IMR-90 (cell line): ENCODE results near the gene SLIT3. TPM values are rescaled to one million over a fixed set of nuclear protein-coding genes. Genes with fewer than 3 reads are reported as not detected.

Experiments used
- ATAC-seq: fragments of 200-7000 bp; cut with Tn5 transposase; 2 replicates; pipeline ENCODE4 v1.9.1; 2020; ENCODE audit warnings: low read depth, mild to moderate bottlenecking, moderate library complexity
- BruUV-seq: library from RNA; stranded (reverse); fragments of 400-500 nt; replicated peaks from 2 replicates; lab custom pipeline; 2021; lab: Mats Ljungman, UMichigan
- CTCF ChIA-PET: fragments of 300-600 bp; formaldehyde crosslinking; extraction: SDS; loops from one replicate; lab custom pipeline; 2021; ENCODE audit warnings: antibody characterized with exemption; lab: Yijun Ruan, JAX
- POLR2A ChIA-PET: fragments of 300-600 bp; sonication (Branson Sonifier 250); formaldehyde crosslinking; loops from one replicate; lab custom pipeline; 2022; ENCODE audit warnings: antibody characterized with exemption; ENCODE audit not compliant: unreplicated experiment; lab: Charles Lee
- DNase-seq: peaks from one replicate; pipeline ENCODE4 v3.0.0; 2013
- H2AFZ ChIP-seq: replicated peaks from 2 replicates; pipeline ENCODE3; 2013; ENCODE audit warnings: low read length, mild to moderate bottlenecking; ENCODE audit not compliant: poor library complexity
- H2AK5ac ChIP-seq: 2 replicates; pipeline ENCODE4 v1.6.1; 2013; ENCODE audit warnings: low read depth, low read length, inconsistent platforms
- H2AK9ac ChIP-seq: replicated peaks from 2 replicates; pipeline ENCODE3; 2013; ENCODE audit warnings: mild to moderate bottlenecking, low read depth, low read length, moderate library complexity; ENCODE audit not compliant: poor library complexity
- H2BK120ac ChIP-seq: 2 replicates; pipeline ENCODE4 v1.6.1; 2013; ENCODE audit warnings: low read depth, low read length, inconsistent platforms
- H2BK15ac ChIP-seq: 3 replicates; pipeline ENCODE4 v1.6.1; 2013; ENCODE audit warnings: low read depth, low read length, inconsistent platforms
- H2BK20ac ChIP-seq: 2 replicates; pipeline ENCODE4 v1.6.1; 2013; ENCODE audit warnings: low read depth, mild to moderate bottlenecking, inconsistent platforms, low read length, moderate library complexity
- H2BK5ac ChIP-seq: 2 replicates; pipeline ENCODE4 v1.6.1; 2013; ENCODE audit warnings: mild to moderate bottlenecking, low read depth, low read length, inconsistent platforms; ENCODE audit not compliant: poor library complexity, severe bottlenecking
- H3K14ac ChIP-seq: replicated peaks from 2 replicates; pipeline ENCODE4 v1.6.1; 2013; ENCODE audit warnings: low read depth, low read length, inconsistent platforms
- H3K18ac ChIP-seq: 2 replicates; pipeline ENCODE4 v1.6.1; 2013; ENCODE audit warnings: low read depth, low read length, control low read depth
- H3K23ac ChIP-seq: 2 replicates; pipeline ENCODE4 v1.6.1; 2013; ENCODE audit warnings: low read depth, low read length, inconsistent platforms
- H3K27ac ChIP-seq: 2 replicates; pipeline ENCODE4 v1.5.1; 2013; ENCODE audit warnings: mild to moderate bottlenecking, control low read depth, low read length; ENCODE audit not compliant: insufficient read depth
- H3K27me3 ChIP-seq: 2 replicates; pipeline ENCODE4 v1.6.1; 2013; ENCODE audit warnings: low read length; ENCODE audit not compliant: control insufficient read depth, insufficient read depth
- H3K36me3 ChIP-seq: 2 replicates; pipeline ENCODE4 v1.6.1; 2013; ENCODE audit warnings: low read length, mixed read lengths; ENCODE audit not compliant: control insufficient read depth, insufficient read depth
- H3K4ac ChIP-seq: 2 replicates; pipeline ENCODE4 v1.6.1; 2013; ENCODE audit warnings: low read depth, low read length, inconsistent platforms
- H3K4me1 ChIP-seq: 2 replicates; pipeline ENCODE4 v1.6.1; 2013; ENCODE audit warnings: low read length, mixed read lengths; ENCODE audit not compliant: control insufficient read depth, insufficient read depth
- H3K4me2 ChIP-seq: 2 replicates; pipeline ENCODE4 v1.6.1; 2013; ENCODE audit warnings: low read depth, mild to moderate bottlenecking, control low read depth, low read length, moderate library complexity
- H3K4me3 ChIP-seq: 2 replicates; pipeline ENCODE4 v1.5.1; 2013; ENCODE audit warnings: low read depth, mild to moderate bottlenecking, control low read depth, low read length, moderate library complexity; ENCODE audit not compliant: insufficient read depth
- H3K56ac ChIP-seq: 2 replicates; pipeline ENCODE4 v1.6.1; 2013; ENCODE audit warnings: low read length, inconsistent platforms; ENCODE audit not compliant: insufficient read depth; ENCODE audit errors: extremely low read depth
- H3K79me1 ChIP-seq, 2 experiments: 2 replicates each; pipeline ENCODE4 v1.6.1; 2013; ENCODE audit warnings: low read length in 2 of 2, inconsistent platforms in 1 of 2, low read depth in 1 of 2
- H3K9ac ChIP-seq: 2 replicates; pipeline ENCODE4 v1.6.1; 2013; ENCODE audit warnings: low read depth, low read length, control low read depth
- H3K9me1 ChIP-seq: 2 replicates; pipeline ENCODE4 v1.6.1; 2013; ENCODE audit warnings: low read length, inconsistent platforms; ENCODE audit not compliant: insufficient read depth
- H3K9me3 ChIP-seq: 2 replicates; pipeline ENCODE4 v1.6.1; 2013; ENCODE audit warnings: low read length; ENCODE audit not compliant: control insufficient read depth, insufficient read depth
- H4K20me1 ChIP-seq: 2 replicates; pipeline ENCODE4 v1.6.1; 2013; ENCODE audit warnings: low read length, inconsistent platforms; ENCODE audit not compliant: insufficient read depth
- H4K5ac ChIP-seq: 2 replicates; pipeline ENCODE4 v1.6.1; 2013; ENCODE audit warnings: mild to moderate bottlenecking, low read depth, low read length, control low read depth
- H4K8ac ChIP-seq, 2 experiments: 2 replicates each; pipeline ENCODE4 v1.6.1; 2013; ENCODE audit warnings: low read depth in 2 of 2, low read length in 2 of 2, control low read depth in 1 of 2, inconsistent platforms in 1 of 2
- H4K91ac ChIP-seq: 2 replicates; pipeline ENCODE4 v1.6.1; 2013; ENCODE audit warnings: low read depth, low read length, inconsistent platforms; ENCODE audit not compliant: insufficient read depth
- BHLHE40 ChIP-seq: fragments of 150-350 bp; IDR thresholded peaks from 2 replicates; pipeline ENCODE4 v1.6.1; 2016; ENCODE audit warnings: mild to moderate bottlenecking, low read depth, low read length
- CEBPB ChIP-seq: IDR thresholded peaks from 2 replicates; pipeline ENCODE4 v1.6.1; 2012; ENCODE audit warnings: low read depth, low read length, improper control_type of control experiment
- CHD1 ChIP-seq: IDR thresholded peaks from 2 replicates; pipeline ENCODE4 v1.6.1; 2012; ENCODE audit warnings: low read depth, low read length, improper control_type of control experiment
- CTCF ChIP-seq: conservative IDR thresholded peaks from 2 replicates; pipeline ENCODE4 v1.5.1; 2012; ENCODE audit warnings: mild to moderate bottlenecking, low read depth, low read length, improper control_type of control experiment
- FOS ChIP-seq: fragments of 150-350 bp; IDR thresholded peaks from 2 replicates; pipeline ENCODE4 v1.6.1; 2016; ENCODE audit warnings: low read depth, low read length
- MAFK ChIP-seq: IDR thresholded peaks from 2 replicates; pipeline ENCODE4 v1.6.1; 2012; ENCODE audit warnings: low read depth, low read length, improper control_type of control experiment
- MAZ ChIP-seq: IDR thresholded peaks from 2 replicates; pipeline ENCODE4 v1.6.1; 2012; ENCODE audit warnings: low read depth, mild to moderate bottlenecking, low read length, improper control_type of control experiment, moderate library complexity, borderline replicate concordance
- MXI1 ChIP-seq: IDR thresholded peaks from 2 replicates; pipeline ENCODE4 v1.6.1; 2012; ENCODE audit warnings: low read depth, mild to moderate bottlenecking, low read length, moderate library complexity, borderline replicate concordance
- NFE2L2 ChIP-seq: fragments of 150-350 bp; IDR thresholded peaks from 2 replicates; pipeline ENCODE4 v1.6.1; 2016; ENCODE audit warnings: low read depth, mild to moderate bottlenecking, low read length
- POLR2A ChIP-seq: IDR thresholded peaks from 2 replicates; pipeline ENCODE4 v1.6.1; 2012; ENCODE audit warnings: mild to moderate bottlenecking, low read depth, low read length
- RAD21 ChIP-seq: IDR thresholded peaks from 2 replicates; pipeline ENCODE4 v1.6.1; 2012; ENCODE audit warnings: low read length, improper control_type of control experiment
- RCOR1 ChIP-seq: IDR thresholded peaks from 2 replicates; pipeline ENCODE4 v1.6.1; 2012; ENCODE audit warnings: mild to moderate bottlenecking, low read length, improper control_type of control experiment; ENCODE audit not compliant: insufficient replicate concordance
- RFX5 ChIP-seq: IDR thresholded peaks from 2 replicates; pipeline ENCODE4 v1.8.0; 2012; ENCODE audit warnings: low read depth, mild to moderate bottlenecking, low read length, moderate library complexity
- SMC3 ChIP-seq: fragments of 150-350 bp; IDR thresholded peaks from 2 replicates; pipeline ENCODE4 v1.6.1; 2016; ENCODE audit warnings: low read depth, mild to moderate bottlenecking, antibody characterized with exemption, low read length, moderate library complexity
- WGBS, 2 experiments: methylation state at CpG; one replicate each; pipeline versions ENCODE4 v1.1.5 to v1.1.7; 2013; ENCODE audit warnings: missing lambda C conversion rate in 2 of 2; ENCODE audit not compliant: insufficient read length in 1 of 2; ENCODE audit errors: extremely low coverage in 2 of 2; 5-methylcytosine and 5-hydroxymethylcytosine counted together
- dilution Hi-C: fragments of 300-500 bp; cut with HindIII; formaldehyde crosslinking; loops from one replicate; pipeline ENCODE4 v1.14.3; 2018; ENCODE audit warnings: low sequenced_read_pairs; ENCODE audit not compliant: unreplicated experiment
- in situ Hi-C: fragments of 300-500 bp; cut with MboI; formaldehyde crosslinking; loops from 3 replicates; pipeline ENCODE4 v1.14.3; 2019; ENCODE audit warnings: low sequenced_read_pairs, inconsistent platforms, mixed read lengths
- intact Hi-C: fragments of 100-400 bp; cut with micrococcal nuclease; formaldehyde crosslinking; loops from 2 replicates; pipeline ENCODE4 v1.10.0; 2022
- polyA plus RNA-seq, 3 experiments: library from polyadenylated mRNA; depleted of rRNA; stranded (reverse); fragments of >200 nt; gene quantifications; 2 replicates each; pipeline ENCODE4 v1.2.3, GENCODE V29; 2012; ENCODE audit warnings: low replicate concordance in 1 of 3
- total RNA-seq: library from RNA; depleted of rRNA; stranded (reverse); fragments of >200 nt; gene quantifications from 2 replicates; pipeline ENCODE4 v1.2.3, GENCODE V29; 2012
- TF ChIP-seq, protein P1 (sequence below): fragments of 150-350 bp; IDR thresholded peaks from 2 replicates; pipeline ENCODE4 v1.6.1; 2017; ENCODE audit warnings: mild to moderate bottlenecking, antibody characterized with exemption, low read length, low read depth
- TF ChIP-seq, protein P2 (sequence below): fragments of 150-350 bp; IDR thresholded peaks from 2 replicates; pipeline ENCODE4 v1.6.1; 2016; ENCODE audit warnings: low read depth, mild to moderate bottlenecking, low read length, moderate library complexity, borderline replicate concordance

The SLIT3 gene
- total and polyA plus RNA-seq, 2 of the 4 experiments (the other 2 are of a cell fraction), result 0.18 to 0.50 TPM

DNA sequence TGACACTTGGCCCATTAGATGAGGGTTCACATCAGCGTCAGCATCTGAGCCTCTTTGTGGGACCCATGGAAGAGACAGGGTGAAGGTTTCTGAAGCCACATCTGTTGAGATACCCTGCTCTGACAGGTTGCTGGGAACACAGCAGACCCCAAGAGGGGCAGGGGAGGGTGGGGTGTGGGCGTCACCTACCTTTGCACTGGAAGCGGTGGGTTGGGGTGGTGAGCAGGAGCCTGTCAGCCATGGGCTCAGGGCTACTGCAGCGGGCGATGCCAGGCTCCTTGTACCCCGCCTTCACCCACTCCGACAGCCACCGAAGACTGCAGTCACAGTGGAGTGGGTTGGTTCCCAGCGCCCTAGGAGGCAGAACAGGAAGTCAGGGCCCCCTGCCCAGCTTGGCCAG is 590.2 kb downstream of the SLIT3 start:
- no TSS peak for BruUV-seq
- H3K27me3 ChIP-seq, result no peaks in the 10 kb centered on the region
- H3K4me2 ChIP-seq, result no peak overlapping the region
- intact Hi-C loops (no loop called here), in situ Hi-C loops (no loop called here), dilution Hi-C loops (no loop called here)
- H3K36me3 ChIP-seq, result no peaks in the 10 kb centered on the region
- no peak overlapping the region for H3K23ac ChIP-seq
- peaks cover 9% of the 10 kb centered on the region; the same call in 1 of the 2 replicates for H3K9me1 ChIP-seq
- no peak overlapping the region for H2BK5ac ChIP-seq
- peak overlapping the region; percentile 45 for H2AFZ ChIP-seq
- H2AK5ac ChIP-seq, result no peak overlapping the region
- H4K91ac ChIP-seq, result no peak overlapping the region; the same call in 1 of the 2 replicates
- H3K14ac ChIP-seq, result no peak overlapping the region
- H3K79me1 ChIP-seq, result no peaks in the 10 kb centered on the region
- peaks cover 7% of the 10 kb centered on the region for H3K4me1 ChIP-seq
- no peak overlapping the region for H3K18ac ChIP-seq
- DNase-seq (no peak), ATAC-seq (no peak)
- no peaks in the 10 kb centered on the region for H4K20me1 ChIP-seq
- no CpG with 5 or more reads among the region's 9 CpGs for WGBS, 2 experiments
- no peak overlapping the region for H4K8ac ChIP-seq
- H2AK9ac ChIP-seq, result no peak overlapping the region
- no peak overlapping the region for H4K5ac ChIP-seq
- 0 out of 2 replicates have a peak overlapping the region, but pooled peaks have one; percentile 23 for H2BK20ac ChIP-seq
- no peak overlapping the region for H2BK15ac ChIP-seq
- no peak overlapping the region for H3K9ac ChIP-seq
- H2BK120ac ChIP-seq, result no peak overlapping the region
- TF ChIP-seq POLR2A (no peak), CTCF (no peak), MAZ (no peak), NFE2L2 (no peak), RAD21 (no peak), RCOR1 (no peak), CHD1 (no peak), FOS (no peak), CEBPB (no peak), MAFK (no peak), BHLHE40 (no peak), SMC3 (no peak), RFX5 (no peak), MXI1 (no peak)
- TF ChIP-seq, protein P1, sequence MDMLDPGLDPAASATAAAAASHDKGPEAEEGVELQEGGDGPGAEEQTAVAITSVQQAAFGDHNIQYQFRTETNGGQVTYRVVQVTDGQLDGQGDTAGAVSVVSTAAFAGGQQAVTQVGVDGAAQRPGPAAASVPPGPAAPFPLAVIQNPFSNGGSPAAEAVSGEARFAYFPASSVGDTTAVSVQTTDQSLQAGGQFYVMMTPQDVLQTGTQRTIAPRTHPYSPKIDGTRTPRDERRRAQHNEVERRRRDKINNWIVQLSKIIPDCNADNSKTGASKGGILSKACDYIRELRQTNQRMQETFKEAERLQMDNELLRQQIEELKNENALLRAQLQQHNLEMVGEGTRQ, result no peak
- TF ChIP-seq, protein P2, sequence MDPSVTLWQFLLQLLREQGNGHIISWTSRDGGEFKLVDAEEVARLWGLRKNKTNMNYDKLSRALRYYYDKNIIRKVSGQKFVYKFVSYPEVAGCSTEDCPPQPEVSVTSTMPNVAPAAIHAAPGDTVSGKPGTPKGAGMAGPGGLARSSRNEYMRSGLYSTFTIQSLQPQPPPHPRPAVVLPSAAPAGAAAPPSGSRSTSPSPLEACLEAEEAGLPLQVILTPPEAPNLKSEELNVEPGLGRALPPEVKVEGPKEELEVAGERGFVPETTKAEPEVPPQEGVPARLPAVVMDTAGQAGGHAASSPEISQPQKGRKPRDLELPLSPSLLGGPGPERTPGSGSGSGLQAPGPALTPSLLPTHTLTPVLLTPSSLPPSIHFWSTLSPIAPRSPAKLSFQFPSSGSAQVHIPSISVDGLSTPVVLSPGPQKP, result no peak
- no peak overlapping the region for H3K4me3 ChIP-seq
- ChIA-PET CTCF (no interaction called here), POLR2A (no interaction called here)
- H3K56ac ChIP-seq, result no peak overlapping the region
- no peak overlapping the region for H3K27ac ChIP-seq
- no peaks in the 10 kb centered on the region for H3K9me3 ChIP-seq
- H3K4ac ChIP-seq, result no peak overlapping the region
